ENCODE results near the gene SDHA. TPM values are rescaled to one million over a fixed set of nuclear protein-coding genes. Genes with fewer than 3 reads are reported as not detected.

Gene SDHA
- total and polyA plus RNA-seq, 2 of the 8 experiments (the other 6 are each of a cell fraction or from before 2014, with no cell fraction given): 59.7 to 87.3 TPM

DNA sequence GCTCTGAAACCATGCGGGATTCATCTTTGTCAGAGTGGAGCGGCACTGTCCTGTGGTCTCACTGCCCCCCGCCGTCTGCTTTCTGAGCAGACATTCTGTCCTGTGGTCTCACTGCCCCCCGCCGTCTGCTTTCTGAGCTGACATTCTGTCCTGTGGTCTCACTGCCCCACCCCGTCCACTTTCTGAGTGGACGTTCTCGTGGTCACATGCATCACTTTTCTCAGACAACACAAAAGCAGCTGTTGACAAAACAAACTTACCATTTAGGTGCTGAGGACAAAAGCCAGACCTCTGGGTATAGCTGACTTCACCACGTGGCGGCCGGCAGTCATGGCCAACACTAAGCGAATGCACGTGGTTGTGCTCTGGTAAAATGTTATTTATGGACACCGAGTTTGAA is 24.0 kb upstream of the SDHA start:
- H3K79me1 ChIP-seq (ENCODE audit: low read depth, low read length): no peaks in the 10 kb centered on the region; the same call in 1 of the 2 replicates
- no peak for DNase-seq (ENCODE audit: low read depth in 1 of 2, low spot score in 2 of 2)
- H3K27me3 ChIP-seq (replicated peaks in 1 of 4; ENCODE audit: control insufficient read depth in 3 of 4, extremely low read depth in 1 of 4, insufficient read depth in 3 of 4, low read length in 3 of 4): no peaks in the 10 kb centered on the region
- H3K56ac ChIP-seq (replicated peaks; ENCODE audit: insufficient read length, low read depth, low read length): no peak overlapping the region
- H4K8ac ChIP-seq (ENCODE audit: extremely low read depth, insufficient read depth, low read length): no peak overlapping the region
- peaks cover 0 to 7% of the 10 kb centered on the region in 2 experiments for H4K20me1 ChIP-seq (replicated peaks in 1 of 2; ENCODE audit: control insufficient read depth in 1 of 2, insufficient read depth in 2 of 2, low read length in 2 of 2)
- no peak overlapping the region for H3K23ac ChIP-seq (ENCODE audit: insufficient read length)
- H3K18ac ChIP-seq (ENCODE audit: extremely low read depth, low read length): no peak overlapping the region
- H3K14ac ChIP-seq (ENCODE audit: insufficient read length): no peak overlapping the region
- H3K4me1 ChIP-seq (replicated peaks in 1 of 4; ENCODE audit: control insufficient read depth in 3 of 4, insufficient read depth in 4 of 4, low read length in 3 of 4): peaks cover 0 to 2% (median 1%) of the 10 kb centered on the region in 4 experiments; a peak in 4 of 7 replicates
- H3K27ac ChIP-seq (ENCODE audit: low read depth, low read length): no peak overlapping the region
- no peak overlapping the region for H3K4ac ChIP-seq (replicated peaks; ENCODE audit: insufficient read length, low read depth, low read length)
- H2BK120ac ChIP-seq (replicated peaks; ENCODE audit: low read depth, low read length): no peak overlapping the region
- ChIA-PET POLR2A (ENCODE audit: partially characterized antibody) (interaction anchor here (1.2 to 1.6 kb wide), 2 partner anchors 13 to 24 kb away, joined by 4 to 5 read pairs; partner anchors contain the start of genes CCDC127 and SDHA), CTCF (ENCODE audit: partially characterized antibody) (interaction anchor here (0.6 to 1.9 kb wide), 8 partner anchors 9 to 253 kb away, joined by 3 to 5 read pairs (median 3); no protein-coding TSS in a partner anchor)
- 92% methylated on average over 15 of the region's 15 CpGs; no CpG with 5 or more reads in 1 of the 2 experiments for WGBS, 2 experiments (ENCODE audit: extremely low coverage in 1 of 2, insufficient coverage in 1 of 2, insufficient read length in 1 of 2, insufficient replicate concordance in 2 of 2, low coverage in 1 of 2, low lambda C conversion rate in 2 of 2, missing lambda C conversion rate in 1 of 2)
- H4K5ac ChIP-seq (ENCODE audit: insufficient read length, low read depth, low read length): no peak overlapping the region
- no peaks in the 10 kb centered on the region for H3K9me3 ChIP-seq (ENCODE audit: insufficient read depth in 2 of 2, low read depth in 1 of 2, low read length in 1 of 2)
- no peak overlapping the region for H3K4me2 ChIP-seq (ENCODE audit: insufficient read depth in 1 of 2, low read depth in 2 of 2, low read length in 2 of 2)
- H3K36me3 ChIP-seq (ENCODE audit: control insufficient read depth in 2 of 4, insufficient read depth in 4 of 4, low read length in 3 of 4): no peaks in the 10 kb centered on the region
- no peak overlapping the region for H2BK15ac ChIP-seq (ENCODE audit: low read length)
- H3K4me3 ChIP-seq (ENCODE audit: extremely low read depth in 1 of 4, insufficient read depth in 2 of 4, low read depth in 3 of 4, low read length in 4 of 4): no peak overlapping the region
- H2BK20ac ChIP-seq (ENCODE audit: low read length): no peak overlapping the region
- H2BK12ac ChIP-seq (ENCODE audit: low read depth, low read length): no peak overlapping the region
- no peak overlapping the region for H4K91ac ChIP-seq (replicated peaks; ENCODE audit: insufficient read length, low read length)
- no peaks in the 10 kb centered on the region for H3K79me2 ChIP-seq (ENCODE audit: control insufficient read depth in 1 of 2, insufficient read depth in 2 of 2, low read length in 2 of 2)
- H3K23me2 ChIP-seq (ENCODE audit: low read depth, low read length): no peaks in the 10 kb centered on the region
- no peak overlapping the region for H2AK5ac ChIP-seq (ENCODE audit: low read depth, low read length)
- no peak overlapping the region for H3K9ac ChIP-seq (replicated peaks in 1 of 4; ENCODE audit: extremely low read depth in 1 of 4, low read depth in 3 of 4, low read length in 3 of 4)
- no peak overlapping the region for H2AFZ ChIP-seq (ENCODE audit: low read length)
- FAIRE-seq: no peak
- no peak overlapping the region for H2BK5ac ChIP-seq (ENCODE audit: low read depth, low read length)
- TF ChIP-seq TAF1 (IDR thresholded peaks at IDR 0.05; ENCODE audit: low read depth, low read length): no peak
- TF ChIP-seq RNF2 (IDR thresholded peaks at IDR 0.05; ENCODE audit: borderline replicate concordance, low read depth, low read length, missing control alignments, poor library complexity, severe bottlenecking): no peak
- TF ChIP-seq EGR1 (IDR thresholded peaks at IDR 0.05; ENCODE audit: borderline replicate concordance, low read depth, low read length): no peak
- no peak for TF ChIP-seq RAD21 (IDR thresholded peaks at IDR 0.05 in 1 of 2, conservative IDR thresholded peaks at IDR 0.05 in 1 of 2; ENCODE audit: low read depth in 2 of 2, low read length in 2 of 2)
- no peak for TF ChIP-seq SAP30 (IDR thresholded peaks at IDR 0.05; ENCODE audit: insufficient read depth, insufficient replicate concordance, low read length)
- TF ChIP-seq BRCA1 (IDR thresholded peaks at IDR 0.05; ENCODE audit: low read depth, low read length): no peak
- no peak for TF ChIP-seq POLR2A (IDR thresholded peaks at IDR 0.05; ENCODE audit: control extremely low read depth in 1 of 2, low read depth in 2 of 2, low read length in 2 of 2)
- TF ChIP-seq TAF7 (optimal IDR thresholded peaks at IDR 0.05; ENCODE audit: borderline replicate concordance, low read depth, low read length): no peak
- no peak for TF ChIP-seq JUN (IDR thresholded peaks at IDR 0.05; ENCODE audit: low read depth, low read length)
- TF ChIP-seq FOSL1 (IDR thresholded peaks at IDR 0.05; ENCODE audit: insufficient read depth, low read depth, low read length): no peak
- TF ChIP-seq SRF (IDR thresholded peaks at IDR 0.05; ENCODE audit: low read depth, low read length): no peak
- TF ChIP-seq HDAC2 (IDR thresholded peaks at IDR 0.05; ENCODE audit: borderline replicate concordance in 1 of 2, low read depth in 2 of 2, low read length in 2 of 2): no peak
- TF ChIP-seq TCF12 (IDR thresholded peaks at IDR 0.05; ENCODE audit: low read depth, low read length): no peak
